Upper lobe of left lung (tissue), 6 donors: ENCODE data around the gene GJA3. TPM values are rescaled to one million over a fixed set of nuclear protein-coding genes. Genes with fewer than 3 reads are reported as not detected.

ENCODE experiments used
- ATAC-seq, 2 donors: fragments of 200-7000 bp; cut with Tn5 transposase; one replicate each; pipeline ENCODE4 v1.9.1; 2022; ENCODE audit warnings: mild to moderate bottlenecking in 2 of 2, moderate library complexity in 2 of 2; ENCODE audit not compliant: low FRiP score in 2 of 2
- DNase-seq, 2 donors: peaks; one replicate each; pipeline ENCODE4 v3.0.0-alpha.2; 2019 to 2020
- H3K27ac ChIP-seq, 4 donors: fragments of 200-600 bp; sonication (generic); one replicate each; pipeline ENCODE4 v1.5.1; 2016 to 2019
- H3K27me3 ChIP-seq, 4 donors: fragments of 200-600 bp; sonication (generic); one replicate each; pipeline ENCODE4 v1.5.1; 2017 to 2019
- H3K36me3 ChIP-seq, 4 donors: fragments of 200-600 bp; sonication (generic); one replicate each; pipeline ENCODE4 v1.5.1; 2016 to 2019
- H3K4me1 ChIP-seq, 4 donors: fragments of 200-600 bp; sonication (generic); one replicate each; pipeline ENCODE4 v1.5.1; 2018 to 2019
- H3K4me3 ChIP-seq, 4 donors: fragments of 200-600 bp; sonication (generic); one replicate each; pipeline ENCODE4 v1.5.1; 2017 to 2019; ENCODE audit warnings: mild to moderate bottlenecking in 2 of 4, moderate library complexity in 1 of 4
- H3K9me3 ChIP-seq, 4 donors: fragments of 200-600 bp; sonication (generic); one replicate each; pipeline ENCODE4 v1.5.1; 2018 to 2019
- EP300 ChIP-seq, 4 donors: sonication (generic); formaldehyde crosslinking; IDR thresholded peaks; one replicate each; pipeline ENCODE4 v1.5.1; 2017; ENCODE audit warnings: antibody characterized with exemption in 4 of 4, control low read depth in 2 of 4
- POLR2A ChIP-seq, 4 donors: fragments of 450-650 bp; IDR thresholded peaks; one replicate each; pipeline ENCODE4 v1.5.1; 2016 to 2017; ENCODE audit warnings: antibody characterized with exemption in 4 of 4, mild to moderate bottlenecking in 2 of 4
- POLR2AphosphoS5 ChIP-seq, 2 donors: sonication (generic); formaldehyde crosslinking; IDR thresholded peaks; one replicate each; pipeline ENCODE4 v1.5.1; 2017; ENCODE audit warnings: antibody characterized with exemption in 2 of 2
- WGBS, 2 donors: methylation state at CpG; one replicate each; pipeline ENCODE4 v1.1.5; 2017 to 2018; 5-methylcytosine and 5-hydroxymethylcytosine counted together
- total RNA-seq, 6 donors: library from RNA; depleted of rRNA in 4 of 6; stranded (reverse); fragments of >200 nt in 4 of 6; gene quantifications; one replicate each; pipeline versions ENCODE4 v1.1.0 to v1.2.1, GENCODE V29; 2016 to 2021
- TF ChIP-seq, protein P1 (sequence below), 6 experiments: fragments of 450-650 bp in 4 of 6; fragments of 200-600 bp in 2 of 6; sonication (generic) in 2 of 6; IDR thresholded peaks; one replicate each; pipeline ENCODE4 v1.5.1; 2016 to 2019; ENCODE audit warnings: antibody characterized with exemption in 6 of 6
- donor health status: DM: no; HTN: no; CAD: no; lungs with moderate emphysema.
- donor health status: DM: no; HTN: yes; CAD: no; lungs with severe emphysema.

Gene GJA3
- total RNA-seq, 6 donors from 2014 or later: 0.07 to 0.10 TPM; not detected in 4

DNA sequence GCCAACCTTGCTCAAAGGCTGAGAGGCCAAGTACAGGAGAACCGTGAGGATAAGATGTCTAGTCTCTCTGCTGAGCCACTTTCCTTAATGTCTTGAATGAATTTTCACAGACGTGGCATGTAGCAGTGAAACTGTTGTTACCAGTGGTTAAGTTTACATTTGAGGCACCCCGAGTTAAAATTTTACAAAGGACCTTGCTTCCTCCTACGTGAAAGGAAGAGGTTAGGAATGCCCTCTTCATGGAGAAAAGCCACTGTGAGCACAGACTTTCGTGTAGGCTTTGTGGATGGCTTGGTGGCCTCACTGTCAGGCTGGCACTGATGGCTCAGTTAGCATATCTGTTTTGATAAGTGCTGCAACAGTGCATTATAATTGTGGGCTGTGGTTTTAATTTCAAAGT is 29.2 kb upstream of the GJA3 start:
- Histone ChIP-seq H3K4me3 (no peak overlapping the region), H3K9me3 (no peaks in the 10 kb centered on the region), H3K36me3 (no peaks in the 10 kb centered on the region), H3K4me1 (peaks cover 25 to 34% (median 28%) of the 10 kb centered on the region in 4 donors), H3K27me3 (peaks cover 0 to 29% (median 18%) of the 10 kb centered on the region in 4 donors), H3K27ac (no peak overlapping the region)
- no peak for DNase-seq
- 79% methylated on average over 5 of the region's 5 CpGs for WGBS, 2 donors
- TF ChIP-seq, protein P1, sequence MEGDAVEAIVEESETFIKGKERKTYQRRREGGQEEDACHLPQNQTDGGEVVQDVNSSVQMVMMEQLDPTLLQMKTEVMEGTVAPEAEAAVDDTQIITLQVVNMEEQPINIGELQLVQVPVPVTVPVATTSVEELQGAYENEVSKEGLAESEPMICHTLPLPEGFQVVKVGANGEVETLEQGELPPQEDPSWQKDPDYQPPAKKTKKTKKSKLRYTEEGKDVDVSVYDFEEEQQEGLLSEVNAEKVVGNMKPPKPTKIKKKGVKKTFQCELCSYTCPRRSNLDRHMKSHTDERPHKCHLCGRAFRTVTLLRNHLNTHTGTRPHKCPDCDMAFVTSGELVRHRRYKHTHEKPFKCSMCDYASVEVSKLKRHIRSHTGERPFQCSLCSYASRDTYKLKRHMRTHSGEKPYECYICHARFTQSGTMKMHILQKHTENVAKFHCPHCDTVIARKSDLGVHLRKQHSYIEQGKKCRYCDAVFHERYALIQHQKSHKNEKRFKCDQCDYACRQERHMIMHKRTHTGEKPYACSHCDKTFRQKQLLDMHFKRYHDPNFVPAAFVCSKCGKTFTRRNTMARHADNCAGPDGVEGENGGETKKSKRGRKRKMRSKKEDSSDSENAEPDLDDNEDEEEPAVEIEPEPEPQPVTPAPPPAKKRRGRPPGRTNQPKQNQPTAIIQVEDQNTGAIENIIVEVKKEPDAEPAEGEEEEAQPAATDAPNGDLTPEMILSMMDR (IDR thresholded peaks at IDR 0.05): no peak
- TF ChIP-seq EP300 (IDR thresholded peaks at IDR 0.05): no peak
- TF ChIP-seq POLR2A (IDR thresholded peaks at IDR 0.05): no peak
- no peak for TF ChIP-seq POLR2AphosphoS5 (IDR thresholded peaks at IDR 0.05)
- ATAC-seq: no peak

- 74 to 82% methylated on average over 28 of the region's 28 CpGs for WGBS, 2 donors
Measured at GRCh38 chr13:20188667-20189553, 28.1 kb upstream of the GJA3 start.

GRCh38 chr13:20186771-20187170 is 25.9 kb upstream of the GJA3 start:
- Histone ChIP-seq H3K27me3 (peaks cover 0 to 5% (median 0%) of the 10 kb centered on the region in 4 donors), H3K9me3 (no peaks in the 10 kb centered on the region), H3K4me3 (no peak overlapping the region), H3K27ac (no peak overlapping the region), H3K36me3 (no peaks in the 10 kb centered on the region), H3K4me1 (peaks cover 2 to 7% (median 4%) of the 10 kb centered on the region in 4 donors)
- no peak for ATAC-seq
- WGBS, 2 donors: 60 to 67% methylated on average over 6 of the region's 6 CpGs
- DNase-seq: no peak
- TF ChIP-seq POLR2AphosphoS5 (IDR thresholded peaks at IDR 0.05): no peak

More at GRCh38 chr13:20188667-20189553, 28.1 kb upstream of the GJA3 start:
- Histone ChIP-seq H3K36me3 (no peaks in the 10 kb centered on the region), H3K4me1 (peaks cover 22 to 27% (median 24%) of the 10 kb centered on the region in 4 donors), H3K9me3 (no peaks in the 10 kb centered on the region), H3K4me3 (no peak overlapping the region), H3K27ac (no peak overlapping the region), H3K27me3 (peaks cover 0 to 24% (median 13%) of the 10 kb centered on the region in 4 donors)
- ATAC-seq: no peak
- TF ChIP-seq POLR2A (IDR thresholded peaks at IDR 0.05): no peak
- TF ChIP-seq, protein P1 (IDR thresholded peaks at IDR 0.05): peak in 1 of 6 experiments; percentile 25
- peak in 1 of 2 donors; percentile 57 for DNase-seq

DNA sequence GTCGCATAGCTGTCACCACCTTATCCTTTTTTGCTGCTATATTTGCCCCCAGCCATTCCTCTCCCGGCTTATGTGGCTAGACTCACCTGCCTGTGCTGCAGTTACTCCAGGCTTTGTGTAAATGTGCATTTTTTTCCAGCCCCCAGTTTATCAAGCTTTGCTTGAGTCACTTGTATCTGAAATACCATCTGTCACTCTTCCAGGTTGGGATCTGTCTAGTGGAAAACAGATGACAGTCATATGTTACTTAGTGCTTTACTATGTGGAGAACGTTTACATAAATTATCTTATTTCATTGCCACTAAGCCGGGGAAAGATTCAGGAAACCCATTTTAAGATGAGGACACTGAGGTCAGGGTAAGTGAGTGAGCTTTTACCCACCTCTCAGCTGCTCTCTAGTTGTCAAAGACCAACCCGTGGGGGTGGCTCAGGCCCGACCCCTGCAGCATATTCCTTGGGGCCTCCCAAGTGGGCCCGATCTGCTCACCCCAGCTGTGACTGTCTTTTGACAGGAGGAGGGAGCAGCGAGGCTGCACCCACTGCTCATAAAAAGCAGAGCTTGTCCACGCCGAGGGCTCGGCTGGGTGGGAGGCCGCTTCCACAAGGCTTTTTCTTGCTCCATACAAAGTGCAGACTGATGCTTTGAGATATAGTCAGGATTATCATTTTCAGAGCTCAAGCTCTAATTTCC is 24.7 kb upstream of the GJA3 start:
- no peak overlapping the region for H3K4me3 ChIP-seq
- DNase-seq (no peak), ATAC-seq (no peak)
- peaks cover 0 to 5% (median 2%) of the 10 kb centered on the region in 4 donors for H3K4me1 ChIP-seq
- no peaks in the 10 kb centered on the region for H3K27me3 ChIP-seq
- no peak for TF ChIP-seq EP300 (IDR thresholded peaks at IDR 0.05)
- TF ChIP-seq, protein P1 (IDR thresholded peaks at IDR 0.05): no peak
- TF ChIP-seq POLR2AphosphoS5 (IDR thresholded peaks at IDR 0.05): no peak
- no peak for TF ChIP-seq POLR2A (IDR thresholded peaks at IDR 0.05)
- H3K36me3 ChIP-seq: no peaks in the 10 kb centered on the region
- no peak overlapping the region for H3K27ac ChIP-seq
- H3K9me3 ChIP-seq: no peaks in the 10 kb centered on the region
- WGBS, 2 donors: 68 to 72% methylated on average over 12 of the region's 12 CpGs

GRCh38 chr13:20182231-20182846 is 21.5 kb upstream of the GJA3 start:
- no peaks in the 10 kb centered on the region for H3K9me3 ChIP-seq
- peaks cover 0 to 6% (median 1%) of the 10 kb centered on the region in 4 donors for H3K27me3 ChIP-seq
- no peaks in the 10 kb centered on the region for H3K36me3 ChIP-seq
- no peak overlapping the region for H3K4me3 ChIP-seq
- TF ChIP-seq, protein P1 (IDR thresholded peaks at IDR 0.05): peak; percentile 55 to 75 (median 72)
- TF ChIP-seq POLR2A (IDR thresholded peaks at IDR 0.05): no peak
- peaks cover 0 to 5% (median 2%) of the 10 kb centered on the region in 4 donors for H3K4me1 ChIP-seq
- DNase-seq (peak in 1 of 2 donors; percentile 71), ATAC-seq (peak; percentile 83 to 91)
- no peak overlapping the region for H3K27ac ChIP-seq
- WGBS, 2 donors: 22 to 23% methylated on average over 5 of the region's 5 CpGs
